Loucy (cell line): ENCODE measurements around the gene MINDY2.

Experiments used
- H2AFZ ChIP-seq: fragments of 200-600 bp; sonication (generic); 2 replicates; pipeline ENCODE4 v1.6.0; 2016; ENCODE audit warnings: antibody characterized with exemption, mild to moderate bottlenecking, low read length, moderate library complexity
- H3F3A ChIP-seq: fragments of 200-600 bp; 2 replicates; pipeline ENCODE4 v1.6.0; 2016; ENCODE audit warnings: antibody characterized with exemption, low read depth, mild to moderate bottlenecking
- H3K27me3 ChIP-seq: fragments of 200-600 bp; sonication (generic); 2 replicates; pipeline ENCODE4 v1.6.1; 2014; ENCODE audit warnings: low read length, mild to moderate bottlenecking; ENCODE audit not compliant: insufficient read depth, poor library complexity, severe bottlenecking
- H3K36me3 ChIP-seq: fragments of 200-600 bp; sonication (generic); 2 replicates; pipeline ENCODE4 v1.6.1; 2016; ENCODE audit warnings: low read length; ENCODE audit not compliant: insufficient read depth
- H3K4me1 ChIP-seq: fragments of 200-600 bp; sonication (generic); 2 replicates; pipeline ENCODE4 v1.5.1; 2014; ENCODE audit warnings: low read length, mild to moderate bottlenecking; ENCODE audit not compliant: insufficient read depth, poor library complexity, severe bottlenecking
- H3K4me2 ChIP-seq: fragments of 200-600 bp; sonication (generic); 2 replicates; pipeline ENCODE4 v1.6.0; 2014; ENCODE audit warnings: antibody characterized with exemption, low read length, low read depth, mild to moderate bottlenecking; ENCODE audit not compliant: poor library complexity, severe bottlenecking
- H3K4me3 ChIP-seq: fragments of 200-600 bp; sonication (generic); 2 replicates; pipeline ENCODE4 v1.5.1; 2014; ENCODE audit warnings: low read length, mild to moderate bottlenecking, mixed read lengths; ENCODE audit not compliant: poor library complexity, severe bottlenecking
- H3K79me2 ChIP-seq: fragments of 200-600 bp; sonication (generic); 2 replicates; pipeline ENCODE4 v1.6.1; 2014; ENCODE audit warnings: low read length; ENCODE audit not compliant: insufficient read depth
- H3K9ac ChIP-seq: fragments of 200-600 bp; sonication (generic); 2 replicates; pipeline ENCODE4 v1.6.0; 2014; ENCODE audit warnings: mild to moderate bottlenecking, low read depth, low read length, moderate library complexity; ENCODE audit not compliant: poor library complexity, severe bottlenecking
- H3K9me2 ChIP-seq: fragments of 200-600 bp; sonication (generic); replicated peaks from 2 replicates; pipeline ENCODE4 v1.6.1; 2016; ENCODE audit warnings: low read depth, low read length, mixed read lengths
- H3K9me3 ChIP-seq: fragments of 200-600 bp; sonication (generic); 2 replicates; pipeline ENCODE4 v1.6.1; 2014; ENCODE audit warnings: mild to moderate bottlenecking, antibody characterized with exemption, low read length, low read depth; ENCODE audit not compliant: insufficient read depth
- H4K20me1 ChIP-seq: fragments of 200-600 bp; sonication (generic); 2 replicates; pipeline ENCODE4 v1.6.0; 2014; ENCODE audit warnings: antibody characterized with exemption, low read length, mild to moderate bottlenecking; ENCODE audit not compliant: insufficient read depth, poor library complexity, severe bottlenecking
- CTCF ChIP-seq: fragments of 200-600 bp; sonication (generic); conservative IDR thresholded peaks from 2 replicates; pipeline ENCODE4 v1.5.1; 2014; ENCODE audit warnings: mild to moderate bottlenecking, antibody characterized with exemption, low read length
- EZH2phosphoT487 ChIP-seq: fragments of 200-600 bp; IDR thresholded peaks from 2 replicates; pipeline ENCODE4 v1.6.1; 2018; ENCODE audit warnings: antibody characterized with exemption, mild to moderate bottlenecking, moderate library complexity, borderline replicate concordance

The MINDY2 gene

GRCh38 chr15:58775402-58775801 is 4.3 kb downstream of the MINDY2 start:
- Histone ChIP-seq H2AFZ (no peak overlapping the region), H3K36me3 (no peaks in the 10 kb centered on the region), H3K4me1 (peaks cover 64% of the 10 kb centered on the region), H3K9ac (peak overlapping the region; percentile 31), H3K79me2 (peaks cover 76% of the 10 kb centered on the region), H4K20me1 (peaks cover 10% of the 10 kb centered on the region), H3K27me3 (no peaks in the 10 kb centered on the region), H3K4me2 (peak overlapping the region; percentile 91), H3K4me3 (peak overlapping the region; percentile 82), H3F3A (0 out of 2 replicates have a peak, but pooled peaks cover 3% of the 10 kb centered on the region), H3K9me3 (no peaks in the 10 kb centered on the region), H3K9me2 (no peaks in the 10 kb centered on the region)
- TF ChIP-seq CTCF (peak; percentile 18; the same call in 1 of the 2 replicates), EZH2phosphoT487 (no peak)

GRCh38 chr15:58777107-58777506 is 6.0 kb downstream of the MINDY2 start:
- Histone ChIP-seq H3K4me3 (peak overlapping the region; percentile 82), H3K79me2 (peaks cover 73% of the 10 kb centered on the region), H2AFZ (no peak overlapping the region), H3K36me3 (no peaks in the 10 kb centered on the region), H3K27me3 (no peaks in the 10 kb centered on the region), H3F3A (no peaks in the 10 kb centered on the region), H3K9me2 (no peaks in the 10 kb centered on the region), H3K4me1 (peaks cover 59% of the 10 kb centered on the region), H4K20me1 (peaks cover 10% of the 10 kb centered on the region), H3K9ac (peak overlapping the region; percentile 28), H3K9me3 (no peaks in the 10 kb centered on the region), H3K4me2 (peak overlapping the region; percentile 91)
- TF ChIP-seq EZH2phosphoT487 = no peak
- no peak for TF ChIP-seq CTCF

- H3K27me3 ChIP-seq = no peaks in the 10 kb centered on the region
- no peaks in the 10 kb centered on the region for H3F3A ChIP-seq
- H3K79me2 ChIP-seq = peaks cover 62% of the 10 kb centered on the region
- no peaks in the 10 kb centered on the region for H3K36me3 ChIP-seq
- H2AFZ ChIP-seq = no peak overlapping the region
- peak overlapping the region; percentile 23 for H3K4me2 ChIP-seq
- TF ChIP-seq EZH2phosphoT487 = no peak
- no peak for TF ChIP-seq CTCF
- peaks cover 43% of the 10 kb centered on the region for H3K4me1 ChIP-seq
- peaks cover 10% of the 10 kb centered on the region for H4K20me1 ChIP-seq
- H3K4me3 ChIP-seq = no peak overlapping the region
- H3K9me2 ChIP-seq = no peaks in the 10 kb centered on the region
- no peak overlapping the region for H3K9ac ChIP-seq
- H3K9me3 ChIP-seq = no peaks in the 10 kb centered on the region
These were observed 8.5 kb downstream of the MINDY2 start for GRCh38 chr15:58779554-58779953.
